Transverse colon (tissue), 4 donors: ENCODE data around the gene ARL5A. TPM values are rescaled to one million over a fixed set of nuclear protein-coding genes. Genes with fewer than 3 reads are reported as not detected.

Experiments
- DNase-seq: peaks from one replicate; pipeline ENCODE4 v3.0.0-alpha.2; 2019
- H3K27ac ChIP-seq, 4 donors: fragments of 200-600 bp; sonication (generic); 2 replicates each; pipeline ENCODE4 v1.5.1; 2016 to 2018; ENCODE audit warnings: inconsistent platforms in 4 of 4
- H3K27me3 ChIP-seq: fragments of 200-600 bp; sonication (generic); 2 replicates; pipeline ENCODE4 v1.5.1; 2017; ENCODE audit warnings: inconsistent platforms
- H3K36me3 ChIP-seq, 4 donors: fragments of 200-600 bp; sonication (generic); 2 replicates each; pipeline ENCODE4 v1.5.1; 2017 to 2019; ENCODE audit warnings: inconsistent platforms in 4 of 4
- H3K4me1 ChIP-seq, 4 donors: fragments of 200-600 bp; sonication (generic); 2 replicates each; pipeline ENCODE4 v1.5.1; 2017 to 2020; ENCODE audit warnings: inconsistent platforms in 4 of 4
- H3K4me3 ChIP-seq, 4 donors: fragments of 200-600 bp; sonication (generic); 1 replicate in 1 of 4; 2 replicates in 3 of 4; pipeline versions ENCODE4 v1.5.1 to v1.6.1; 2017 to 2019; ENCODE audit warnings: inconsistent platforms in 4 of 4
- H3K9me3 ChIP-seq, 2 donors: fragments of 200-600 bp; sonication (generic); 2 replicates each; pipeline ENCODE4 v1.5.1; 2017 to 2019; ENCODE audit warnings: inconsistent platforms in 2 of 2
- EP300 ChIP-seq: sonication (generic); formaldehyde crosslinking; IDR thresholded peaks from one replicate; pipeline ENCODE4 v1.6.1; 2017; ENCODE audit warnings: antibody characterized with exemption, low read depth
- POLR2A ChIP-seq: fragments of 450-650 bp; IDR thresholded peaks from one replicate; pipeline ENCODE4 v1.6.1; 2016; ENCODE audit warnings: antibody characterized with exemption, mild to moderate bottlenecking, moderate library complexity
- POLR2AphosphoS5 ChIP-seq, 3 donors: sonication (generic); formaldehyde crosslinking; IDR thresholded peaks; one replicate each; pipeline ENCODE4 v1.6.1; 2016; ENCODE audit warnings: antibody characterized with exemption in 3 of 3
- WGBS, 2 donors: methylation state at CpG; one replicate each; pipeline ENCODE4 v1.1.5; 2018; ENCODE audit warnings: low coverage in 1 of 2; 5-methylcytosine and 5-hydroxymethylcytosine counted together
- in situ Hi-C, 4 donors: fragments of 200-750 bp; cut with MboI; loops; one replicate each; pipeline versions ENCODE4 v1.15.0 to v1.15.1; 2017; ENCODE audit warnings: low sequenced_read_pairs in 3 of 4, low pct_ligation_motif_present in 1 of 4, low pct_unique_long_range_greater_than_20kb in 1 of 4
- intact Hi-C: fragments of 100-400 bp; cut with DNase I; formaldehyde crosslinking; loops from one replicate; pipeline ENCODE4 v1.15.1; 2023; ENCODE audit warnings: low total_unique reads
- total RNA-seq, 4 donors: library from RNA; depleted of rRNA; stranded (reverse); fragments of >200 nt; gene quantifications; one replicate each; pipeline ENCODE4 v1.1.0, GENCODE V29; 2016
- TF ChIP-seq, protein P1 (sequence below), 5 experiments: fragments of 200-600 bp in 3 of 5; fragments of 450-650 bp in 2 of 5; sonication (generic) in 3 of 5; IDR thresholded peaks; 1 replicate in 2 of 5; 2 replicates in 3 of 5; pipeline ENCODE4 v1.5.1; 2016 to 2017; ENCODE audit warnings: antibody characterized with exemption in 5 of 5, inconsistent platforms in 3 of 5, mild to moderate bottlenecking in 2 of 5, moderate library complexity in 1 of 5

Gene ARL5A
- total RNA-seq, 4 donors from 2014 or later: 6.6 to 42.2 (median 23.6) TPM

GRCh38 chr2:151805343-151805742, 22.9 kb downstream of the ARL5A start:
- H3K4me3 ChIP-seq: no peak overlapping the region
- H3K4me1 ChIP-seq: peaks cover 0 to 7% (median 3%) of the 10 kb centered on the region in 4 donors
- in situ Hi-C loops: no loop called here
- no peaks in the 10 kb centered on the region for H3K9me3 ChIP-seq
- intact Hi-C loops: no loop called here
- H3K27ac ChIP-seq: no peak overlapping the region
- no peak for TF ChIP-seq EP300
- TF ChIP-seq POLR2AphosphoS5 (IDR thresholded peaks at IDR 0.05): no peak
- TF ChIP-seq, protein P1, sequence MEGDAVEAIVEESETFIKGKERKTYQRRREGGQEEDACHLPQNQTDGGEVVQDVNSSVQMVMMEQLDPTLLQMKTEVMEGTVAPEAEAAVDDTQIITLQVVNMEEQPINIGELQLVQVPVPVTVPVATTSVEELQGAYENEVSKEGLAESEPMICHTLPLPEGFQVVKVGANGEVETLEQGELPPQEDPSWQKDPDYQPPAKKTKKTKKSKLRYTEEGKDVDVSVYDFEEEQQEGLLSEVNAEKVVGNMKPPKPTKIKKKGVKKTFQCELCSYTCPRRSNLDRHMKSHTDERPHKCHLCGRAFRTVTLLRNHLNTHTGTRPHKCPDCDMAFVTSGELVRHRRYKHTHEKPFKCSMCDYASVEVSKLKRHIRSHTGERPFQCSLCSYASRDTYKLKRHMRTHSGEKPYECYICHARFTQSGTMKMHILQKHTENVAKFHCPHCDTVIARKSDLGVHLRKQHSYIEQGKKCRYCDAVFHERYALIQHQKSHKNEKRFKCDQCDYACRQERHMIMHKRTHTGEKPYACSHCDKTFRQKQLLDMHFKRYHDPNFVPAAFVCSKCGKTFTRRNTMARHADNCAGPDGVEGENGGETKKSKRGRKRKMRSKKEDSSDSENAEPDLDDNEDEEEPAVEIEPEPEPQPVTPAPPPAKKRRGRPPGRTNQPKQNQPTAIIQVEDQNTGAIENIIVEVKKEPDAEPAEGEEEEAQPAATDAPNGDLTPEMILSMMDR (IDR thresholded peaks at IDR 0.05): no peak
- TF ChIP-seq POLR2A: no peak
- DNase-seq: no peak
- H3K36me3 ChIP-seq: peaks cover 0 to 27% (median 13%) of the 10 kb centered on the region in 4 donors
- 97 to 100% methylated on average over 1 of the region's 1 CpG for WGBS, 2 donors
- no peaks in the 10 kb centered on the region for H3K27me3 ChIP-seq

DNA sequence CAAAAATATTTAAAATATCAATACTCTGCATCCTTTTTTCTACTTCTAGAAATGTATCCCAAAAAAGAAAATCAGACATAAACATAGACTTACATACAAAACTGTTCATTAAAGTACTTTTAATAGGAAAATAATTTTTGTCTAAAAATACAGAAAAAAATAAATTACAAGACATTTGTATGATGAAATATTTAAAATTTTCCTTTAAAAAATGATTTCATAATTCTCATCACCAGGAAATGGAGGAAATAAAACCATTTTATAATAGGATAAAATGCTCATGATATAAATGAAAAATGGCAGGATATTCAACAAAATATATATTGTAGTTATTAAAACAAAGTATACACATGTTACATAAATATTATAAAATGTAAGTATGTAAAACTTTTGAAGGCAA, 24.4 kb downstream of the ARL5A start:
- intact Hi-C loops: no loop called here
- Histone ChIP-seq H3K4me1 (peaks cover 0 to 5% (median 2%) of the 10 kb centered on the region in 4 donors), H3K36me3 (peaks cover 0 to 26% (median 11%) of the 10 kb centered on the region in 4 donors), H3K9me3 (no peaks in the 10 kb centered on the region), H3K27ac (no peak overlapping the region), H3K27me3 (no peaks in the 10 kb centered on the region), H3K4me3 (no peak overlapping the region)
- in situ Hi-C loops: no loop called here
- no peak for TF ChIP-seq POLR2A
- TF ChIP-seq POLR2AphosphoS5 (IDR thresholded peaks at IDR 0.05): no peak
- no peak for TF ChIP-seq EP300
- TF ChIP-seq, protein P1 (IDR thresholded peaks at IDR 0.05): no peak
- no peak for DNase-seq

DNA sequence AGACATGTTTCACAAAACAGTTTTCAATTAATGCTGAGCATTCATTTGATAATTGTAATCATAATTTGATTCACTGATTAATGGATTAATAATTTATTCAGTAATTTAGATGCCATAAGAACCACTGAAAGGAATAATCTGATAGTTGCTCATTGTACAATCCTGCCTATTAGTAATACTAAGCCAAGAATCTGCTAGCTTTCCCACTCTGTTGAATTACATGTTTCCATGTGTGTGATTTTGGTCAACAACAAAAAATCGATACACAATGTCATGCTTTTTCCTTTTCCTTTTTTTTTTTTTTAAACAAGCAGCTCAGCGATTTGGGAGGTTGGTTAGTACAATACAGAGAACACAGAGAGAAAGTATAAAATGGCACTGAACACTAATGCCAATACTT, 25.9 kb downstream of the ARL5A start:
- in situ Hi-C loops: no loop called here
- H3K4me1 ChIP-seq: no peaks in the 10 kb centered on the region
- no peaks in the 10 kb centered on the region for H3K9me3 ChIP-seq
- H3K36me3 ChIP-seq: peaks cover 0 to 26% (median 11%) of the 10 kb centered on the region in 4 donors
- 77 to 91% methylated on average over 2 of the region's 2 CpGs for WGBS, 2 donors
- H3K27ac ChIP-seq: no peak overlapping the region
- intact Hi-C loops: no loop called here
- TF ChIP-seq POLR2A (no peak), EP300 (no peak), POLR2AphosphoS5 (IDR thresholded peaks at IDR 0.05) (no peak)
- TF ChIP-seq, protein P1 (IDR thresholded peaks at IDR 0.05): no peak
- DNase-seq: no peak
- no peaks in the 10 kb centered on the region for H3K27me3 ChIP-seq
- no peak overlapping the region for H3K4me3 ChIP-seq

DNA sequence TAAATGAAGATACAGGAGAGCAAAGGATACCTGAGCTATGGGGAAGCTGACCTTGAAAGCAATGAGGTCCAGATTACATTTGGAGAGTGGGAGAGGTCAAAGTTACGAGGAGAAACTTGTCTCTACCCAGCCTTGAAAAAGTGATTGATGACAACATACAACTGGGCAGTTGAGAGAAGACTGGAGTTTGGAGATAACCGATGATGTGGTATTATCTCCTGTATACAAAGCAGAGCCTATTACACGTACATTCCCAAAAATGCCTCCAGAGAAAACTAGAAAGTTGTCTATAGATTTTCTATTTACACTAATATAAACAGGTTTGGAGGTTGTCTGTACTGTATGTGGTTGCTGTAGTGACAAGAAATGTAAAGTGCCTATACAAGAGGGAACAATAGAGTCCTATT, 28.3 kb downstream of the ARL5A start:
- Histone ChIP-seq H3K36me3 (peaks cover 0 to 15% (median 4%) of the 10 kb centered on the region in 4 donors), H3K27ac (no peak overlapping the region), H3K9me3 (no peaks in the 10 kb centered on the region), H3K27me3 (no peaks in the 10 kb centered on the region), H3K4me1 (no peaks in the 10 kb centered on the region), H3K4me3 (no peak overlapping the region)
- TF ChIP-seq POLR2A (no peak), POLR2AphosphoS5 (IDR thresholded peaks at IDR 0.05) (no peak), EP300 (no peak)
- TF ChIP-seq, protein P1 (IDR thresholded peaks at IDR 0.05): no peak
- DNase-seq: no peak
- 88 to 93% methylated on average over 3 of the region's 3 CpGs for WGBS, 2 donors
- in situ Hi-C loops: no loop called here
- intact Hi-C loops: no loop called here
